Ishikawa (cell line): Measurements from ENCODE around the gene SMIM15.

Source experiments
- RAD21 ChIP-seq: IDR thresholded peaks from 2 replicates; pipeline ENCODE4 v1.6.1; 2012; ENCODE audit warnings: low read depth
- TAF1 ChIP-seq: IDR thresholded peaks from 2 replicates; pipeline ENCODE4 v1.6.1; 2012; ENCODE audit warnings: low read depth, mild to moderate bottlenecking
- TEAD4 ChIP-seq: IDR thresholded peaks from 2 replicates; pipeline ENCODE4 v1.6.1; 2012

GRCh38 chr5:61177070-61177469 is 14.8 kb upstream of the SMIM15 start:
- TF ChIP-seq RAD21 (no peak), TEAD4 (no peak), TAF1 (no peak)
